ENCODE results near the gene CNNM4.

The CNNM4 gene

GRCh38 chr2:96821113-96821675 lies 60.5 kb downstream of the CNNM4 start:
- no peaks in the 10 kb centered on the region for H3K27me3 ChIP-seq (ENCODE audit: control insufficient read depth, insufficient read depth, low read length)
- no peaks in the 10 kb centered on the region for H3K36me3 ChIP-seq (ENCODE audit: control insufficient read depth, insufficient read depth, low read length)
- H3K9me3 ChIP-seq (ENCODE audit: control insufficient read depth, low read length), result no peaks in the 10 kb centered on the region
- no peak overlapping the region for H3K9ac ChIP-seq (ENCODE audit: low read length)
- peaks cover 55% of the 10 kb centered on the region for H3K4me1 ChIP-seq (ENCODE audit: control insufficient read depth, insufficient read depth, low read length)
- no peak overlapping the region for H3K4me3 ChIP-seq (ENCODE audit: low read length)

- Histone ChIP-seq H3K9me3 (ENCODE audit: control insufficient read depth, low read length) (no peaks in the 10 kb centered on the region), H3K9ac (ENCODE audit: low read length) (no peak overlapping the region), H3K36me3 (ENCODE audit: control insufficient read depth, insufficient read depth, low read length) (peaks cover 4% of the 10 kb centered on the region), H3K27me3 (ENCODE audit: control insufficient read depth, insufficient read depth, low read length) (no peaks in the 10 kb centered on the region), H3K4me3 (ENCODE audit: low read length) (no peak overlapping the region), H3K4me1 (ENCODE audit: control insufficient read depth, insufficient read depth, low read length) (peaks cover 48% of the 10 kb centered on the region)
These were observed 62.1 kb downstream of the CNNM4 start for GRCh38 chr2:96822786-96823185.

- peaks cover 43% of the 10 kb centered on the region for H3K4me1 ChIP-seq (ENCODE audit: control insufficient read depth, insufficient read depth, low read length)
These were observed 62.5 kb downstream of the CNNM4 start for GRCh38 chr2:96823198-96823597.

GRCh38 chr2:96824079-96824870 lies 63.6 kb downstream of the CNNM4 start:
- no peak overlapping the region for H3K9ac ChIP-seq (ENCODE audit: low read length)
- H3K9me3 ChIP-seq (ENCODE audit: control insufficient read depth, low read length), result no peaks in the 10 kb centered on the region
- H3K4me3 ChIP-seq (ENCODE audit: low read length), result no peak overlapping the region
- peaks cover 33% of the 10 kb centered on the region for H3K4me1 ChIP-seq (ENCODE audit: control insufficient read depth, insufficient read depth, low read length)
- H3K27me3 ChIP-seq (ENCODE audit: control insufficient read depth, insufficient read depth, low read length), result no peaks in the 10 kb centered on the region
- H3K36me3 ChIP-seq (ENCODE audit: control insufficient read depth, insufficient read depth, low read length), result peaks cover 16% of the 10 kb centered on the region

More at GRCh38 chr2:96823198-96823597, 62.5 kb downstream of the CNNM4 start:
- Histone ChIP-seq H3K9ac (ENCODE audit: low read length) (no peak overlapping the region), H3K4me3 (ENCODE audit: low read length) (no peak overlapping the region), H3K36me3 (ENCODE audit: control insufficient read depth, insufficient read depth, low read length) (peaks cover 8% of the 10 kb centered on the region), H3K9me3 (ENCODE audit: control insufficient read depth, low read length) (no peaks in the 10 kb centered on the region), H3K27me3 (ENCODE audit: control insufficient read depth, insufficient read depth, low read length) (no peaks in the 10 kb centered on the region)

- H3K4me3 ChIP-seq (ENCODE audit: low read length), result no peak overlapping the region
- peaks cover 16% of the 10 kb centered on the region for H3K36me3 ChIP-seq (ENCODE audit: control insufficient read depth, insufficient read depth, low read length)
- no peaks in the 10 kb centered on the region for H3K9me3 ChIP-seq (ENCODE audit: control insufficient read depth, low read length)
- H3K9ac ChIP-seq (ENCODE audit: low read length), result no peak overlapping the region
- H3K27me3 ChIP-seq (ENCODE audit: control insufficient read depth, insufficient read depth, low read length), result no peaks in the 10 kb centered on the region
- peaks cover 25% of the 10 kb centered on the region for H3K4me1 ChIP-seq (ENCODE audit: control insufficient read depth, insufficient read depth, low read length)
These were observed 64.4 kb downstream of the CNNM4 start for GRCh38 chr2:96825057-96825456.

GRCh38 chr2:96826546-96827278 lies 66.0 kb downstream of the CNNM4 start:
- Histone ChIP-seq H3K9me3 (ENCODE audit: control insufficient read depth, low read length) (no peaks in the 10 kb centered on the region), H3K36me3 (ENCODE audit: control insufficient read depth, insufficient read depth, low read length) (peaks cover 22% of the 10 kb centered on the region), H3K4me1 (ENCODE audit: control insufficient read depth, insufficient read depth, low read length) (peaks cover 11% of the 10 kb centered on the region), H3K27me3 (ENCODE audit: control insufficient read depth, insufficient read depth, low read length) (no peaks in the 10 kb centered on the region), H3K4me3 (ENCODE audit: low read length) (no peak overlapping the region), H3K9ac (ENCODE audit: low read length) (no peak overlapping the region)

GRCh38 chr2:96828436-96828835 lies 67.7 kb downstream of the CNNM4 start:
- Histone ChIP-seq H3K36me3 (ENCODE audit: control insufficient read depth, insufficient read depth, low read length) (peaks cover 22% of the 10 kb centered on the region), H3K9ac (ENCODE audit: low read length) (no peak overlapping the region), H3K4me1 (ENCODE audit: control insufficient read depth, insufficient read depth, low read length) (peaks cover 28% of the 10 kb centered on the region), H3K4me3 (ENCODE audit: low read length) (no peak overlapping the region), H3K9me3 (ENCODE audit: control insufficient read depth, low read length) (no peaks in the 10 kb centered on the region), H3K27me3 (ENCODE audit: control insufficient read depth, insufficient read depth, low read length) (no peaks in the 10 kb centered on the region)

- Histone ChIP-seq H3K9ac (ENCODE audit: low read length) (no peak overlapping the region), H3K9me3 (ENCODE audit: control insufficient read depth, low read length) (no peaks in the 10 kb centered on the region), H3K27me3 (ENCODE audit: control insufficient read depth, insufficient read depth, low read length) (no peaks in the 10 kb centered on the region), H3K36me3 (ENCODE audit: control insufficient read depth, insufficient read depth, low read length) (peaks cover 22% of the 10 kb centered on the region), H3K4me1 (ENCODE audit: control insufficient read depth, insufficient read depth, low read length) (peaks cover 26% of the 10 kb centered on the region), H3K4me3 (ENCODE audit: low read length) (no peak overlapping the region)
These were observed 68.2 kb downstream of the CNNM4 start for GRCh38 chr2:96828874-96829273.

GRCh38 chr2:96830044-96830562 lies 69.4 kb downstream of the CNNM4 start:
- H3K4me3 ChIP-seq (ENCODE audit: low read length), result no peak overlapping the region
- peaks cover 22% of the 10 kb centered on the region for H3K36me3 ChIP-seq (ENCODE audit: control insufficient read depth, insufficient read depth, low read length)
- H3K9ac ChIP-seq (ENCODE audit: low read length), result no peak overlapping the region
- peaks cover 19% of the 10 kb centered on the region for H3K4me1 ChIP-seq (ENCODE audit: control insufficient read depth, insufficient read depth, low read length)
- no peaks in the 10 kb centered on the region for H3K27me3 ChIP-seq (ENCODE audit: control insufficient read depth, insufficient read depth, low read length)
- H3K9me3 ChIP-seq (ENCODE audit: control insufficient read depth, low read length), result no peaks in the 10 kb centered on the region

GRCh38 chr2:96831679-96832078 lies 71.0 kb downstream of the CNNM4 start:
- H3K9ac ChIP-seq (ENCODE audit: low read length), result no peak overlapping the region
- H3K36me3 ChIP-seq (ENCODE audit: control insufficient read depth, insufficient read depth, low read length), result peaks cover 22% of the 10 kb centered on the region
- H3K9me3 ChIP-seq (ENCODE audit: control insufficient read depth, low read length), result no peaks in the 10 kb centered on the region
- H3K4me3 ChIP-seq (ENCODE audit: low read length), result no peak overlapping the region
- H3K4me1 ChIP-seq (ENCODE audit: control insufficient read depth, insufficient read depth, low read length), result peaks cover 19% of the 10 kb centered on the region
- H3K27me3 ChIP-seq (ENCODE audit: control insufficient read depth, insufficient read depth, low read length), result no peaks in the 10 kb centered on the region

- Histone ChIP-seq H3K4me1 (ENCODE audit: control insufficient read depth, insufficient read depth, low read length) (peaks cover 19% of the 10 kb centered on the region), H3K9me3 (ENCODE audit: control insufficient read depth, low read length) (no peaks in the 10 kb centered on the region), H3K27me3 (ENCODE audit: control insufficient read depth, insufficient read depth, low read length) (no peaks in the 10 kb centered on the region), H3K4me3 (ENCODE audit: low read length) (no peak overlapping the region), H3K36me3 (ENCODE audit: control insufficient read depth, insufficient read depth, low read length) (peaks cover 22% of the 10 kb centered on the region), H3K9ac (ENCODE audit: low read length) (no peak overlapping the region)
These were observed 71.7 kb downstream of the CNNM4 start for GRCh38 chr2:96832408-96832753.

Measured in mucosa of stomach (tissue), 1 donor.